OCI-LY1 (cell line): ENCODE results near the gene SP6.

Source experiments
- H2AFZ ChIP-seq: fragments of 200-600 bp; sonication (generic), shearing (Covaris generic); 2 replicates; pipeline ENCODE4 v1.6.0; 2014; ENCODE audit warnings: antibody characterized with exemption, mild to moderate bottlenecking, low read length
- H3F3A ChIP-seq: fragments of 200-600 bp; sonication (generic), shearing (Covaris generic); 2 replicates; pipeline ENCODE4 v1.6.0; 2014; ENCODE audit warnings: mild to moderate bottlenecking, antibody characterized with exemption, low read length, moderate library complexity; ENCODE audit not compliant: insufficient read depth
- H3K27ac ChIP-seq: fragments of 200-600 bp; sonication (generic); 2 replicates; pipeline ENCODE4 v1.5.1; 2014; ENCODE audit warnings: low read length, mixed run types, mild to moderate bottlenecking, low read depth; ENCODE audit not compliant: poor library complexity, severe bottlenecking
- H3K27me3 ChIP-seq: fragments of 200-600 bp; sonication (generic); 2 replicates; pipeline ENCODE4 v1.6.0; 2014; ENCODE audit warnings: antibody characterized with exemption, mild to moderate bottlenecking, low read length, moderate library complexity; ENCODE audit not compliant: insufficient read depth
- H3K36me3 ChIP-seq: fragments of 200-600 bp; sonication (generic); 2 replicates; pipeline ENCODE4 v1.6.1; 2014; ENCODE audit warnings: mild to moderate bottlenecking, antibody characterized with exemption, low read length, moderate library complexity, mixed read lengths; ENCODE audit not compliant: insufficient read depth
- H3K4me1 ChIP-seq: fragments of 200-600 bp; sonication (generic); 2 replicates; pipeline ENCODE4 v1.5.1; 2014; ENCODE audit warnings: mild to moderate bottlenecking, low read length, moderate library complexity; ENCODE audit not compliant: insufficient read depth, severe bottlenecking
- H3K4me2 ChIP-seq: fragments of 200-600 bp; sonication (generic), shearing (Covaris generic); 2 replicates; pipeline ENCODE4 v1.6.1; 2014; ENCODE audit warnings: low read length
- H3K4me3 ChIP-seq: fragments of 200-600 bp; sonication (generic); 2 replicates; pipeline ENCODE4 v1.5.1; 2014; ENCODE audit warnings: low read length, low read depth, mild to moderate bottlenecking, mixed read lengths; ENCODE audit not compliant: poor library complexity, severe bottlenecking
- H3K79me2 ChIP-seq: fragments of 200-600 bp; shearing (Covaris generic); 2 replicates; pipeline ENCODE4 v1.6.1; 2016; ENCODE audit warnings: mixed run types, low read length, mixed read lengths; ENCODE audit not compliant: insufficient read depth
- H3K9ac ChIP-seq: fragments of 200-600 bp; sonication (generic), shearing (Covaris generic); 2 replicates; pipeline ENCODE4 v1.6.1; 2014; ENCODE audit warnings: mild to moderate bottlenecking, low read length, mixed read lengths
- H3K9me2 ChIP-seq: fragments of 200-600 bp; sonication (generic), shearing (Covaris generic); 2 replicates; pipeline ENCODE4 v1.6.1; 2014; ENCODE audit warnings: low read depth, mild to moderate bottlenecking, low read length, mixed read lengths
- H3K9me3 ChIP-seq: fragments of 200-600 bp; shearing (Covaris generic); 2 replicates; pipeline ENCODE4 v1.6.1; 2014; ENCODE audit warnings: low read length, mixed read lengths
- H4K20me1 ChIP-seq: fragments of 200-600 bp; sonication (generic), shearing (Covaris generic); 2 replicates; pipeline ENCODE4 v1.6.0; 2016; ENCODE audit warnings: mild to moderate bottlenecking, low read length; ENCODE audit not compliant: insufficient read depth
- EZH2 ChIP-seq: fragments of 200-600 bp; sonication (generic), shearing (Covaris generic); IDR thresholded peaks from 2 replicates; pipeline ENCODE4 v1.8.0; 2017; ENCODE audit warnings: borderline replicate concordance, mixed run types, mild to moderate bottlenecking, antibody characterized with exemption, low read length, moderate library complexity, mixed read lengths
- TF ChIP-seq, protein P1 (sequence below): fragments of 200-600 bp; sonication (generic), shearing (Covaris generic); IDR thresholded peaks from 2 replicates; pipeline ENCODE4 v1.5.1; 2017; ENCODE audit warnings: mild to moderate bottlenecking, antibody characterized with exemption, low read length, moderate library complexity, mixed read lengths

The SP6 gene

DNA sequence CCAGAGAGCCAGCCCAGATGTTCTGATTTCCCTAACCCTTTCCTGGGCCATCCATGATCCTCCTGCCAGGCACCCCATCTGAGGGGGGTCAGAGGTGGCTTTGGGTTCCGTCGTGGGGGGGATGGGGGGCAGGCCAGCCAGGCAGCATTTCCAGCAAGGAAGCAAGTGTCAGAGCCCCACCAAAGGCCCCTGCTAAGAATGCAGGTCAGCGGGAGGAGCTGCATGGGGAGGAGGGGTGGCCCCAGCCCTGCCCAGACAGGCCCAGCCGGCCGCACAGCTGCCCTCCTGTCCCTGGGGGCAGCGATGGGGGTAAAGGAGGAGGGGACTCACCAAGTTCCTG, 7.6 kb downstream of the SP6 start:
- H3K27ac ChIP-seq, result no peak overlapping the region
- H3K9me3 ChIP-seq, result no peaks in the 10 kb centered on the region
- no peak overlapping the region for H3K4me2 ChIP-seq
- H3K9ac ChIP-seq, result no peak overlapping the region
- no peak for TF ChIP-seq EZH2
- TF ChIP-seq, protein P1, sequence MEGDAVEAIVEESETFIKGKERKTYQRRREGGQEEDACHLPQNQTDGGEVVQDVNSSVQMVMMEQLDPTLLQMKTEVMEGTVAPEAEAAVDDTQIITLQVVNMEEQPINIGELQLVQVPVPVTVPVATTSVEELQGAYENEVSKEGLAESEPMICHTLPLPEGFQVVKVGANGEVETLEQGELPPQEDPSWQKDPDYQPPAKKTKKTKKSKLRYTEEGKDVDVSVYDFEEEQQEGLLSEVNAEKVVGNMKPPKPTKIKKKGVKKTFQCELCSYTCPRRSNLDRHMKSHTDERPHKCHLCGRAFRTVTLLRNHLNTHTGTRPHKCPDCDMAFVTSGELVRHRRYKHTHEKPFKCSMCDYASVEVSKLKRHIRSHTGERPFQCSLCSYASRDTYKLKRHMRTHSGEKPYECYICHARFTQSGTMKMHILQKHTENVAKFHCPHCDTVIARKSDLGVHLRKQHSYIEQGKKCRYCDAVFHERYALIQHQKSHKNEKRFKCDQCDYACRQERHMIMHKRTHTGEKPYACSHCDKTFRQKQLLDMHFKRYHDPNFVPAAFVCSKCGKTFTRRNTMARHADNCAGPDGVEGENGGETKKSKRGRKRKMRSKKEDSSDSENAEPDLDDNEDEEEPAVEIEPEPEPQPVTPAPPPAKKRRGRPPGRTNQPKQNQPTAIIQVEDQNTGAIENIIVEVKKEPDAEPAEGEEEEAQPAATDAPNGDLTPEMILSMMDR, result no peak; the same call in 1 of the 2 replicates
- H4K20me1 ChIP-seq, result no peaks in the 10 kb centered on the region
- no peak overlapping the region for H2AFZ ChIP-seq
- H3K36me3 ChIP-seq, result no peaks in the 10 kb centered on the region
- H3K4me1 ChIP-seq, result peaks cover 19% of the 10 kb centered on the region
- no peaks in the 10 kb centered on the region for H3K79me2 ChIP-seq
- H3K27me3 ChIP-seq, result no peaks in the 10 kb centered on the region
- no peaks in the 10 kb centered on the region for H3F3A ChIP-seq
- no peaks in the 10 kb centered on the region for H3K9me2 ChIP-seq
- no peak overlapping the region for H3K4me3 ChIP-seq

DNA sequence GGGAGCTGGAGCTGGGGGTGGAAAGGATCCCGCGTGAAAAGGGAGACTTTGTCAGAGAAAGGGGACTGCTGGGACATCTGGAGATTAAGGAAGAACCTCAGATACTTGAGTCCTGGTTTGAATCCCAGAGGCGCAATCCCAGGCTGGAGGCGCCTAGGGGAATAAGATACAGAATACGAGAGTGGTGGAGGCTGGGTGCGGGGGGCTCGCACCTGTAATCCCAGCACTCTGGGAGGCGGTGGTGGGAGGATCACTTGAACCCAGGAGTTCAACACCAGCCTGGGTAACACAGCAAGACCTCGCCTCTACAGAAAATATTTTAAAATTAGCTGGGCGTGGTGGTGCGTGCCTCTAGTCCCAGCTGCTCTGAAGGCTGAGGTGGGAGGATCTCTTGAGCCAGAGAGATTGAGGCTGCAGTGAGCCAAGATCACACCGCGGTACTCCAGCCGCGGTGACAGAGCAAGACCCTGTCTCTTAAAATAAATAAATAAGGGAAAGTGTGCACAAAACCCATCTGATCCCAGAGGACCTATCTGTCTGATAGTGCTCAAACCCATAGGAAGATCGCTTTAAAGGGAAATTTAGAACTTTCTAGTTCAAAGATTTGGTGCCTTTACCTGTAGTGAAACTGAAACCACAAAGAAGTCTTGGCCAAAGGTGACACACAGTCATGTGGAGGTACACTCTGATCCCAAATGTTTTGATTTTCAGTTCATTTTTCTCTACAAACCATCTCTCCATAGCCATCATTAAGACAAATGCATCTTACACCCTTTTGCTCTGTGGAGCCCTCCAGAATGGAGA, 9.3 kb downstream of the SP6 start:
- Histone ChIP-seq H3F3A (no peaks in the 10 kb centered on the region), H3K9me2 (no peaks in the 10 kb centered on the region), H3K4me1 (peaks cover 19% of the 10 kb centered on the region), H3K9ac (peak overlapping the region; percentile 82; the same call in 1 of the 2 replicates), H3K27ac (no peak overlapping the region), H3K4me3 (peak overlapping the region; percentile 86), H3K27me3 (no peaks in the 10 kb centered on the region), H3K4me2 (peak overlapping the region; percentile 83), H3K79me2 (no peaks in the 10 kb centered on the region), H2AFZ (0 out of 2 replicates have a peak overlapping the region, but pooled peaks have one; percentile 60), H3K36me3 (no peaks in the 10 kb centered on the region), H4K20me1 (no peaks in the 10 kb centered on the region), H3K9me3 (no peaks in the 10 kb centered on the region)
- TF ChIP-seq, protein P1, result no peak
- TF ChIP-seq EZH2, result no peak

DNA sequence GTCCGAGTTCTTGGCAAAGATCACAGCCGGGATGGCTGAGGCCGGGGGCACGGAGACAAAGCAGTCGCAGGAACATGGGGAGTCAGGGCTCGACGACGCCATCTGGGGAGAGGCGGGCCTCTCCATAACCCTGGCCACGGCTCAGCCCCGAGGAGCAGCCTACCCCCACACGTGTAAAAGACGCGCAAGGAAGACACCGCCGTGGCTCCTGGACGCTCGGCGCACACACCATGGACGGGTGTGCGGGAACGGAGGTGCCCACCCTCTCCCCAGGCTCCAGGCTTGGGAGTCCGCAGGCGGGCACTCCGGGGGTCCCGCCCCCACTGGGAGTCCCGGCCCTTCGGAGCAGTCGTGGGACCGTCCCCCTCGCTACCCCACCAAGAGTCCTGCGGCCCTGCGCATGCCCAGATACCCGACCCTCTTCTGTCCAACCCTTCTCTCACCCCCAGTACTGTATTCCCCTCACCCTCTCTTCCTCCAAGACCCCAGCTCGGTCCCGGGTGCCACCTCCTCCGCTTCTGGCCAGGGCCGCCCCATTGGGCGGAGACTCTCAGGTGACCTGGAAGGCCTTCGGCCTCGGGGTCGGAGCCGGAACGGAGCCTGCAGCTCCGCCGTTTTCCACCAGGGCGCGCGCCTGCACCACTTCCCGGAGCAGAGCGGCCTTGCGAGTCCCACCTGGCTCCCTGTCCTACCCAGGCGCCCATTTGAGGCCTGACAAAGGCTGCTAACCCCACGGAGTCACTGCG, 10.0 kb downstream of the SP6 start, which contains the start of gene SCRN2:
TSS of gene SCRN2 (minus strand) at position 532 of the 746 bp plus-strand sequence. CDS start at position 102, 430 bp downstream.
- H3K9me3 ChIP-seq, result no peaks in the 10 kb centered on the region
- H3K4me2 ChIP-seq, result peak within 1 kb of the TSS; percentile 83
- H3F3A ChIP-seq, result no peaks in the 10 kb centered on the region
- no peaks in the 10 kb centered on the region for H4K20me1 ChIP-seq
- H3K4me3 ChIP-seq, result peak within 1 kb of the TSS; percentile 86
- no peaks in the 10 kb centered on the region for H3K27me3 ChIP-seq
- no peaks in the 10 kb centered on the region for H3K79me2 ChIP-seq
- no peaks in the 10 kb centered on the region for H3K9me2 ChIP-seq
- no peak within 1 kb of the TSS for H3K27ac ChIP-seq
- no peak for TF ChIP-seq EZH2
- TF ChIP-seq, protein P1, result peak; percentile 95
- 0 out of 2 replicates have a peak within 1 kb of the TSS, but pooled peaks have one; percentile 60 for H2AFZ ChIP-seq
- H3K9ac ChIP-seq, result peak within 1 kb of the TSS; percentile 82
- peaks cover 19% of the 10 kb centered on the region for H3K4me1 ChIP-seq
- H3K36me3 ChIP-seq, result no peaks in the 10 kb centered on the region
